Prostate gland (tissue), 2 donors: Measurements from ENCODE around the gene PPP4R2. TPM values are rescaled to one million over a fixed set of nuclear protein-coding genes. Genes with fewer than 3 reads are reported as not detected.

Experiments used
- DNase-seq: peaks from one replicate; pipeline ENCODE4 v3.0.0-alpha.2; 2019; ENCODE audit warnings: low spot score
- H3K27ac ChIP-seq, 2 donors: fragments of 200-600 bp; sonication (generic); 2 replicates each; pipeline ENCODE4 v1.5.1; 2017 to 2019
- H3K27me3 ChIP-seq: fragments of 200-600 bp; sonication (generic); replicated peaks from 2 replicates; pipeline ENCODE4 v1.5.1; 2019; ENCODE audit not compliant: insufficient read depth
- H3K36me3 ChIP-seq, 2 donors: fragments of 200-600 bp; sonication (generic); 1 replicate in 1 of 2; 2 replicates in 1 of 2; pipeline versions ENCODE4 v1.5.1 to v1.8.1; 2017 to 2019
- H3K4me1 ChIP-seq: fragments of 200-600 bp; sonication (generic); replicated peaks from 2 replicates; pipeline ENCODE4 v1.5.1; 2019
- H3K4me3 ChIP-seq, 2 donors: fragments of 200-600 bp; sonication (generic); 2 replicates each; pipeline ENCODE4 v1.5.1; 2017 to 2019
- H3K9me3 ChIP-seq: fragments of 200-600 bp; sonication (generic); 2 replicates; pipeline ENCODE4 v1.5.1; 2017
- POLR2A ChIP-seq: fragments of 450-650 bp; IDR thresholded peaks from one replicate; pipeline ENCODE4 v1.6.1; 2016; ENCODE audit warnings: antibody characterized with exemption, mild to moderate bottlenecking
- POLR2AphosphoS5 ChIP-seq: sonication (generic); formaldehyde crosslinking; IDR thresholded peaks from one replicate; pipeline ENCODE4 v1.6.1; 2017; ENCODE audit warnings: antibody characterized with exemption
- WGBS: methylation state at CpG from one replicate; pipeline ENCODE4 v1.1.5; 2018; 5-methylcytosine and 5-hydroxymethylcytosine counted together
- intact Hi-C: fragments of 100-400 bp; cut with DNase I; formaldehyde crosslinking; loops from one replicate; pipeline ENCODE4 v1.14.2; 2022
- total RNA-seq, 2 donors: library from RNA; depleted of rRNA; stranded (reverse); fragments of >200 nt; gene quantifications; one replicate each; pipeline ENCODE4 v1.1.0, GENCODE V29; 2016
- TF ChIP-seq, protein P1 (sequence below), 4 experiments: fragments of 200-600 bp in 2 of 4; fragments of 450-650 bp in 2 of 4; sonication (generic) in 2 of 4; IDR thresholded peaks; 1 replicate in 3 of 4; 2 replicates in 1 of 4; pipeline ENCODE4 v1.5.1; 2016 to 2019; ENCODE audit warnings: antibody characterized with exemption in 4 of 4, mild to moderate bottlenecking in 2 of 4, moderate library complexity in 2 of 4

The PPP4R2 gene
- total RNA-seq, 2 donors from 2014 or later = 29.6 to 41.8 TPM

DNA sequence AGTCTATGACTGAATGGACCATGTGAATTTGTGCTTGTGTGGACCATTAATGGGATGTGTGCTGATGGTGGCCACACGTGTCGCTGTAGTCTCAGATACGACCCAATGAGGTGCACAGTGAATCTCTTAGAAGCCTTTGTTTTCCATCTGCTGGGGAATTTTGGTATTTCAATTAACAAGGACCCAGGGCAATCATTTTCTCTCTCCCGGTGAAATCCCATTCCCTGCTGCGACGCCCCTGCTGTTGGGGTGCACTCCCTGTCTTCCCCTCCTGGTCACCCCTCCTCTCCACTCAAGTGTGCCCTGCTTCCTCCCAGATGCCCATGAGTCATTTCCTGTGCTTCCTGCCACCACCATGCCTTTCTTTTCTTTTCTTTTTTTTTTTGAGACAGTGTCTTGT, 97.5 kb downstream of the PPP4R2 start:
- H3K9me3 ChIP-seq = no peaks in the 10 kb centered on the region
- no peak overlapping the region for H3K4me3 ChIP-seq
- 91% methylated on average over 6 of the region's 6 CpGs for WGBS
- H3K27ac ChIP-seq = no peak overlapping the region
- H3K4me1 ChIP-seq = no peaks in the 10 kb centered on the region
- no peaks in the 10 kb centered on the region for H3K36me3 ChIP-seq
- H3K27me3 ChIP-seq = no peaks in the 10 kb centered on the region
- DNase-seq = no peak
- TF ChIP-seq, protein P1, sequence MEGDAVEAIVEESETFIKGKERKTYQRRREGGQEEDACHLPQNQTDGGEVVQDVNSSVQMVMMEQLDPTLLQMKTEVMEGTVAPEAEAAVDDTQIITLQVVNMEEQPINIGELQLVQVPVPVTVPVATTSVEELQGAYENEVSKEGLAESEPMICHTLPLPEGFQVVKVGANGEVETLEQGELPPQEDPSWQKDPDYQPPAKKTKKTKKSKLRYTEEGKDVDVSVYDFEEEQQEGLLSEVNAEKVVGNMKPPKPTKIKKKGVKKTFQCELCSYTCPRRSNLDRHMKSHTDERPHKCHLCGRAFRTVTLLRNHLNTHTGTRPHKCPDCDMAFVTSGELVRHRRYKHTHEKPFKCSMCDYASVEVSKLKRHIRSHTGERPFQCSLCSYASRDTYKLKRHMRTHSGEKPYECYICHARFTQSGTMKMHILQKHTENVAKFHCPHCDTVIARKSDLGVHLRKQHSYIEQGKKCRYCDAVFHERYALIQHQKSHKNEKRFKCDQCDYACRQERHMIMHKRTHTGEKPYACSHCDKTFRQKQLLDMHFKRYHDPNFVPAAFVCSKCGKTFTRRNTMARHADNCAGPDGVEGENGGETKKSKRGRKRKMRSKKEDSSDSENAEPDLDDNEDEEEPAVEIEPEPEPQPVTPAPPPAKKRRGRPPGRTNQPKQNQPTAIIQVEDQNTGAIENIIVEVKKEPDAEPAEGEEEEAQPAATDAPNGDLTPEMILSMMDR (IDR thresholded peaks at IDR 0.05) = no peak
- no peak for TF ChIP-seq POLR2A
- no peak for TF ChIP-seq POLR2AphosphoS5
- intact Hi-C loops = no loop called here

DNA sequence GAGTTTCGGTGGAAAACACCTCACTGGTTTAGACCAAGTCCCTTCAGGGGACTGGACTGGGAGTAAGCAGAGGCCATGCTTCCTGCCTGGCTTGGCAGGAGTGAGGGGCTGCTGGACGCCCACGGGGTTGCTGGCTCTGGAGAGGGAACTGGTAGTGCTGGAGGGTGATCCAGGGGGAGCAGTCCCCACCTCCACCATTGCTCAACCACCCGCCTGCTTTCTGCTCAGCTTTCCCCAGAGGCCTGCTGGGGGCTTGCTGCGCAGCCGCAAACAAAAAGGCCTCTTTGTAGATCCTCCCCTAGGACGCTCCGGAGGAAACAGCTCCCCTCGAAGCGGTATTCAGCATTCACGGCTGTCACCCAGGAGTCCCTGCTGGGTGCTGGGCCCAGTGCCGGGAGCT, 98.3 kb downstream of the PPP4R2 start:
- no peaks in the 10 kb centered on the region for H3K4me1 ChIP-seq
- intact Hi-C loops = no loop called here
- no peaks in the 10 kb centered on the region for H3K27me3 ChIP-seq
- H3K9me3 ChIP-seq = no peaks in the 10 kb centered on the region
- no peak overlapping the region for H3K27ac ChIP-seq
- DNase-seq = no peak
- no peaks in the 10 kb centered on the region for H3K36me3 ChIP-seq
- no peak overlapping the region for H3K4me3 ChIP-seq
- TF ChIP-seq, protein P1 (IDR thresholded peaks at IDR 0.05) = no peak
- TF ChIP-seq POLR2A (no peak), POLR2AphosphoS5 (no peak)
- WGBS = 85% methylated on average over 12 of the region's 12 CpGs

DNA sequence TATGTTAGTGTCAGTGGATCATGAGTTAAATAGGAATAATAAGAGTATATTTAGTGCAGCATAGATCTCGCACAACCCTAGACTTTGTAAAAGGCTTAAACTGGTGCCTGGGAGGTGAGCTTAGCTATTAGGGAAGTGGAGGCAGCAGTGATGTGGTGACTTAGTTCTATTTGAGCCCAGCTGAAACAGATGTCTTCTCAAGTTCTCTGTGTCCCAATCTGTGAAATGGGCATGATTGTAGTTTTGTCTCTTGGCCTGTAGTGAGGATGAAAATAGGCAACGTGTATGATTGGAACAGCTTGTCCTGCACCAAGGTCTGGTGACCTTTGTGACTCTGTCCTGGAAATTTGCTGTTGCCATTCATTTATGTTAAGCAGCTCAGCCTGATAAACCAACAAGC, 99.6 kb downstream of the PPP4R2 start:
- intact Hi-C loops = no loop called here
- Histone ChIP-seq H3K36me3 (no peaks in the 10 kb centered on the region), H3K4me1 (no peaks in the 10 kb centered on the region), H3K27ac (no peak overlapping the region), H3K4me3 (no peak overlapping the region), H3K9me3 (no peaks in the 10 kb centered on the region), H3K27me3 (no peaks in the 10 kb centered on the region)
- TF ChIP-seq POLR2AphosphoS5 = no peak
- no peak for TF ChIP-seq POLR2A
- TF ChIP-seq, protein P1 (IDR thresholded peaks at IDR 0.05) = no peak
- DNase-seq = no peak
- WGBS = 92% methylated on average over 2 of the region's 2 CpGs

DNA sequence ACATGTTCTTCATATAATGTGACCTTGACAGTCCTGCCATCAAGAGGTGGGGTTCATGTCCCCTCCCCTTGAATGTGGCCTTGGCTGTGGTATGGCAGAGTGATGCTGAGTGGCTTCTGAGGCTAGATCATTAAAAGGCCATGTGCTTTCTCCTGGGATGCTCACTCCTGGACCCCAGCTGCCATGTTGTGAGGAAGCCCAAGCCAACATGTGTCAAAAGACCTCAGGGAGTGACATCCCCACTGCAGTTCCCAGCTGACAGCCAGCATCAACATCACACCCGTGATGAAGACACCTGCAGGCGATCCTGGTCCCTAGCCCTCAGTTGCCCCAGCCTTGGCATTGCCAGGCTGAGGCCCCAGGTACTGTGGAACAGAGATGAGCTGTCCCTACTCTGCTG, 101.4 kb downstream of the PPP4R2 start:
- Histone ChIP-seq H3K27me3 (no peaks in the 10 kb centered on the region), H3K4me3 (no peak overlapping the region), H3K9me3 (no peaks in the 10 kb centered on the region), H3K36me3 (no peaks in the 10 kb centered on the region), H3K27ac (no peak overlapping the region), H3K4me1 (no peaks in the 10 kb centered on the region)
- intact Hi-C loops = no loop called here
- no peak for TF ChIP-seq POLR2AphosphoS5
- TF ChIP-seq, protein P1 (IDR thresholded peaks at IDR 0.05) = no peak
- no peak for TF ChIP-seq POLR2A
- 100% methylated on average over 2 of the region's 2 CpGs for WGBS
- DNase-seq = no peak

GRCh38 chr3:73098873-73099272, 102.3 kb downstream of the PPP4R2 start:
- WGBS = 97% methylated on average over 1 of the region's 1 CpG
- H3K4me3 ChIP-seq = no peak overlapping the region
- no peak for DNase-seq
- TF ChIP-seq POLR2AphosphoS5 (no peak), POLR2A (no peak)
- TF ChIP-seq, protein P1 (IDR thresholded peaks at IDR 0.05) = no peak
- H3K27ac ChIP-seq = no peak overlapping the region
- no peaks in the 10 kb centered on the region for H3K27me3 ChIP-seq
- H3K4me1 ChIP-seq = no peaks in the 10 kb centered on the region
- no peaks in the 10 kb centered on the region for H3K9me3 ChIP-seq
- intact Hi-C loops = no loop called here
- no peaks in the 10 kb centered on the region for H3K36me3 ChIP-seq
